Gastrocnemius medialis (tissue), 4 donors: ENCODE results near the gene CYP1A2. TPM values are rescaled to one million over a fixed set of nuclear protein-coding genes. Genes with fewer than 3 reads are reported as not detected.

ENCODE experiments used
- ATAC-seq, 2 donors: fragments of 150-250 bp; one replicate each; pipeline ENCODE4 v1.9.1; 2016
- DNase-seq, 2 donors: peaks; one replicate each; pipeline ENCODE4 v3.0.0-alpha.2; 2019
- H3K27ac ChIP-seq, 4 donors: fragments of 200-600 bp; sonication (generic); 1 replicate in 1 of 4; 2 replicates in 3 of 4; pipeline ENCODE4 v1.5.1; 2016 to 2018; ENCODE audit warnings: mild to moderate bottlenecking in 2 of 4, moderate library complexity in 1 of 4
- H3K27me3 ChIP-seq, 3 donors: fragments of 200-600 bp; sonication (generic) in 2 of 3; 1 replicate in 1 of 3; 2 replicates in 2 of 3; pipeline versions ENCODE4 v1.5.1 to v1.6.0; 2016 to 2019; ENCODE audit warnings: mild to moderate bottlenecking in 1 of 3, moderate library complexity in 1 of 3
- H3K36me3 ChIP-seq, 2 donors: fragments of 200-600 bp; sonication (generic) in 1 of 2; one replicate each; pipeline ENCODE4 v1.5.1; 2017 to 2018
- H3K4me1 ChIP-seq, 2 donors: fragments of 200-600 bp; sonication (generic) in 1 of 2; one replicate each; pipeline ENCODE4 v1.5.1; 2016 to 2017; ENCODE audit warnings: mild to moderate bottlenecking in 2 of 2
- H3K4me3 ChIP-seq, 4 donors: fragments of 200-600 bp; sonication (generic) in 3 of 4; 1 replicate in 1 of 4; 2 replicates in 3 of 4; pipeline ENCODE4 v1.5.1; 2016 to 2019; ENCODE audit warnings: mild to moderate bottlenecking in 2 of 4
- H3K9me3 ChIP-seq, 3 donors: fragments of 200-600 bp; sonication (generic) in 2 of 3; 1 replicate in 1 of 3; 2 replicates in 2 of 3; pipeline ENCODE4 v1.5.1; 2016 to 2019
- CTCF ChIP-seq, 5 experiments: fragments of 450-650 bp in 3 of 5; fragments of 200-600 bp in 2 of 5; sonication (generic) in 2 of 5; IDR thresholded peaks in 4 of 5; conservative IDR thresholded peaks in 1 of 5; 1 replicate in 4 of 5; 2 replicates in 1 of 5; pipeline ENCODE4 v1.5.1; 2016 to 2019; ENCODE audit warnings: antibody characterized with exemption in 5 of 5, mild to moderate bottlenecking in 3 of 5, moderate library complexity in 3 of 5
- POLR2A ChIP-seq, 2 donors: fragments of 450-650 bp; IDR thresholded peaks; one replicate each; pipeline ENCODE4 v1.6.1; 2017; ENCODE audit warnings: antibody characterized with exemption in 2 of 2, mild to moderate bottlenecking in 2 of 2, moderate library complexity in 2 of 2
- in situ Hi-C, 4 donors: fragments of 200-750 bp; cut with MboI; loops; one replicate each; pipeline versions ENCODE4 v1.15.0 to v1.8.0; 2017; ENCODE audit warnings: low sequenced_read_pairs in 4 of 4
- intact Hi-C: fragments of 100-400 bp; cut with DNase I; formaldehyde crosslinking; loops from one replicate; pipeline ENCODE4 v1.15.1; 2023; ENCODE audit warnings: low total_unique reads
- total RNA-seq, 4 donors: library from RNA; depleted of rRNA; stranded (reverse); fragments of >200 nt; gene quantifications; one replicate each; pipeline versions ENCODE4 v1.1.0 to v1.2.3, GENCODE V29; 2016

The CYP1A2 gene
- total RNA-seq, 4 donors from 2014 or later, result not detected

GRCh38 chr15:74782259-74783071 lies 33.8 kb downstream of the CYP1A2 start:
- H3K4me1 ChIP-seq, result peaks cover 58 to 62% of the 10 kb centered on the region in 2 donors
- ATAC-seq, result peak; percentile 34 to 48
- intact Hi-C loops, result loop anchor here (1.0 to 10.0 kb wide), 4 partner anchors 18 to 238 kb away; partner anchors contain the start of genes ARID3B, COX5A and ULK3
- peak overlapping the region; percentile 70 to 84 (median 80) for H3K27ac ChIP-seq
- H3K27me3 ChIP-seq, result no peaks in the 10 kb centered on the region
- no peak for DNase-seq
- in situ Hi-C loops, result loop anchor here in 1 of 4 donors (5.0 kb wide), 1 partner anchor 165 kb away; no protein-coding TSS in a partner anchor
- H3K4me3 ChIP-seq, result peak overlapping the region; percentile 71 to 83 (median 78)
- no peak for TF ChIP-seq CTCF (IDR thresholded peaks at IDR 0.05 in 4 of 5, conservative IDR thresholded peaks at IDR 0.05 in 1 of 5)
- no peak for TF ChIP-seq POLR2A (IDR thresholded peaks at IDR 0.05)
- no peaks in the 10 kb centered on the region for H3K36me3 ChIP-seq
- no peaks in the 10 kb centered on the region for H3K9me3 ChIP-seq

- H3K9me3 ChIP-seq, result no peaks in the 10 kb centered on the region
- in situ Hi-C loops, result loop anchor here in 1 of 4 donors (5.0 kb wide), 1 partner anchor 164 kb away; no protein-coding TSS in a partner anchor
- ATAC-seq (no peak), DNase-seq (no peak)
- no peaks in the 10 kb centered on the region for H3K27me3 ChIP-seq
- peaks cover 61 to 70% of the 10 kb centered on the region in 2 donors for H3K4me1 ChIP-seq
- peak overlapping the region; percentile 70 to 84 (median 80) for H3K27ac ChIP-seq
- intact Hi-C loops, result loop anchor here (5.0 to 10.0 kb wide), 3 partner anchors 59 to 238 kb away; partner anchors contain the start of genes ARID3B, COX5A and ULK3
- peak overlapping the region; percentile 71 to 83 (median 78) for H3K4me3 ChIP-seq
- TF ChIP-seq POLR2A (IDR thresholded peaks at IDR 0.05) (no peak), CTCF (IDR thresholded peaks at IDR 0.05 in 4 of 5, conservative IDR thresholded peaks at IDR 0.05 in 1 of 5) (no peak)
- no peaks in the 10 kb centered on the region for H3K36me3 ChIP-seq
Observed at GRCh38 chr15:74783072-74783807, 34.6 kb downstream of the CYP1A2 start.

- TF ChIP-seq POLR2A (IDR thresholded peaks at IDR 0.05) (no peak), CTCF (IDR thresholded peaks at IDR 0.05 in 4 of 5, conservative IDR thresholded peaks at IDR 0.05 in 1 of 5) (no peak)
- H3K9me3 ChIP-seq, result no peaks in the 10 kb centered on the region
- H3K4me1 ChIP-seq, result peaks cover 66 to 75% of the 10 kb centered on the region in 2 donors
- in situ Hi-C loops, result loop anchor here in 1 of 4 donors (5.0 kb wide), 1 partner anchor 164 kb away; no protein-coding TSS in a partner anchor
- H3K36me3 ChIP-seq, result no peaks in the 10 kb centered on the region
- peak overlapping the region; percentile 70 to 84 (median 80) for H3K27ac ChIP-seq
- H3K4me3 ChIP-seq, result peak overlapping the region; percentile 71 to 83 (median 78)
- no peaks in the 10 kb centered on the region for H3K27me3 ChIP-seq
- no peak for DNase-seq
- no peak for ATAC-seq
- intact Hi-C loops, result loop anchor here (5.0 to 10.0 kb wide), 3 partner anchors 59 to 239 kb away; partner anchors contain the start of genes ARID3B, COX5A and ULK3
Observed at GRCh38 chr15:74783808-74784175, 35.1 kb downstream of the CYP1A2 start.

- TF ChIP-seq POLR2A (IDR thresholded peaks at IDR 0.05) (no peak), CTCF (IDR thresholded peaks at IDR 0.05 in 4 of 5, conservative IDR thresholded peaks at IDR 0.05 in 1 of 5) (no peak)
- in situ Hi-C loops (loop anchor here in 1 of 4 donors (5.0 kb wide), 1 partner anchor 163 kb away; no protein-coding TSS in a partner anchor), intact Hi-C loops (loop anchor here (5.0 to 10.0 kb wide), 3 partner anchors 58 to 240 kb away; partner anchors contain the start of genes ARID3B, COX5A and ULK3)
- no peaks in the 10 kb centered on the region for H3K9me3 ChIP-seq
- H3K27me3 ChIP-seq, result no peaks in the 10 kb centered on the region
- H3K4me1 ChIP-seq, result peaks cover 74 to 84% of the 10 kb centered on the region in 2 donors
- H3K27ac ChIP-seq, result peak overlapping the region; percentile 70 to 84 (median 80)
- no peak for DNase-seq
- no peak overlapping the region for H3K4me3 ChIP-seq
- no peaks in the 10 kb centered on the region for H3K36me3 ChIP-seq
- no peak for ATAC-seq
Observed at GRCh38 chr15:74784426-74785193, 36.0 kb downstream of the CYP1A2 start.
